H1 (cell line): Measurements from ENCODE around the gene PCIF1. TPM values are rescaled to one million over a fixed set of nuclear protein-coding genes. Genes with fewer than 3 reads are reported as not detected.

Experiments used
- CHD2 ChIP-seq: IDR thresholded peaks from 2 replicates; pipeline ENCODE4 v1.6.1; 2012; ENCODE audit warnings: low read length, improper control_type of control experiment
- EP300 ChIP-seq, 2 experiments: IDR thresholded peaks; 1 replicate in 1 of 2; 2 replicates in 1 of 2; pipeline ENCODE4 v1.6.1; 2011 to 2012; ENCODE audit warnings: low read depth in 2 of 2, low read length in 2 of 2, mild to moderate bottlenecking in 2 of 2, borderline replicate concordance in 1 of 2, inconsistent platforms in 1 of 2, moderate library complexity in 1 of 2
- GABPA ChIP-seq: IDR thresholded peaks from 2 replicates; pipeline ENCODE4 v1.6.1; 2011; ENCODE audit warnings: mild to moderate bottlenecking, low read length, moderate library complexity, borderline replicate concordance; ENCODE audit not compliant: insufficient read depth
- GTF2F1 ChIP-seq: IDR thresholded peaks from 2 replicates; pipeline ENCODE4 v1.6.1; 2012; ENCODE audit warnings: low read depth, low read length, improper control_type of control experiment, borderline replicate concordance
- KDM4A ChIP-seq: IDR thresholded peaks from one replicate; pipeline ENCODE4 v1.7.1; 2012; ENCODE audit warnings: low read depth, mild to moderate bottlenecking, moderate library complexity, low read length, inconsistent platforms; ENCODE audit not compliant: severe bottlenecking
- MAX ChIP-seq: IDR thresholded peaks from 2 replicates; pipeline ENCODE4 v1.6.1; 2012; ENCODE audit warnings: inconsistent platforms
- POU5F1 ChIP-seq: IDR thresholded peaks from 2 replicates; pipeline ENCODE4 v1.6.1; 2011; ENCODE audit warnings: low read depth, mild to moderate bottlenecking, low read length, moderate library complexity
- RAD21 ChIP-seq, 2 experiments: IDR thresholded peaks in 1 of 2; conservative IDR thresholded peaks in 1 of 2; 2 replicates each; pipeline ENCODE4 v1.6.1; 2011; ENCODE audit warnings: low read depth in 2 of 2, low read length in 2 of 2, improper control_type of control experiment in 1 of 2, inconsistent platforms in 1 of 2, mild to moderate bottlenecking in 1 of 2, moderate library complexity in 1 of 2
- RNF2 ChIP-seq: fragments of 200-900, 300-1000 bp; sonication (generic); IDR thresholded peaks from 2 replicates; pipeline ENCODE4 v1.7.1; 2016; ENCODE audit warnings: borderline replicate concordance, low read depth, mild to moderate bottlenecking, antibody characterized with exemption, low read length; ENCODE audit not compliant: poor library complexity, severe bottlenecking; ENCODE audit errors: missing control alignments
- polyA plus RNA-seq, 7 experiments: library from polyadenylated mRNA; depleted of rRNA in 3 of 7; stranded (reverse) in 5 of 7; unstranded in 2 of 7; fragments of >200 nt in 5 of 7; fragments of 200-250 nt in 2 of 7; gene quantifications; 1 replicate in 5 of 7; 2 replicates in 1 of 7; 4 replicates in 1 of 7; pipeline versions ENCODE4 v1.2.1 to v1.2.3, GENCODE V29; 2011 to 2013; ENCODE audit warnings: missing spikeins in 2 of 7, mixed read lengths in 2 of 7
- total RNA-seq: library from RNA; stranded (reverse); fragmentation: NEBNext Ultra II Directional; extraction: Animal tissue kit (Norgen Biotek cat#: 25700); gene quantifications from 2 replicates; pipeline ENCODE4 v1.2.1, GENCODE V29; 2021

The PCIF1 gene
- total and polyA plus RNA-seq, 2 of the 8 experiments (the other 6 are each of a cell fraction or from before 2014, with no cell fraction given), result 30.3 to 30.6 TPM

DNA sequence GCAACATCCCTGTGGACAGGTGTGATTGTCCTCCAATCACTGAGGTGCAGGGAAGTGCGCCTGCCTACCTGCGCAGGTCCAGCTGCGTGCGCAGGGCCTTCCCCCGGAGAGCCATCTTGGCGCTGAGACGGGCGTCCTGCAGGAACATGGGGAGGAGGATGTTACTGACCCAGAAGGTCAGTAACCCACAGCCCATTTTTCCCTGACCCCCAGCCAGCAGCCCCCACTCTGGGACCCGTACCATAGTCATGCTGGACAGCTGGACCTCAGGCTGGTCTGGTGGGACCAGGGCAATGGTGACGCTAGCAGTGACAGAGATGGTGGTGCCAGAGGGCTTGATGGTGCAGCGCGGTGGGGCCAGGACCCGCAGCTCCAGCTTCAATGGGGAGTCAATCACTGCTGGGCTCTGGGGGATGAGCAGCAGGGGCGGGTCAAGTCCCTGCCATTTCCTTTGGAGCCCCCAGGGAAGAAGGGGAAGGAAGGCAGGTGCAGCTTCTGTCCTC lies 32.2 kb upstream of the PCIF1 start (continued):
- TF ChIP-seq GTF2F1 (no peak), RNF2 (no peak), CHD2 (no peak), KDM4A (no peak), GABPA (no peak), POU5F1 (no peak), MAX (no peak), EP300 (IDR thresholded peaks at IDR 0.05; ENCODE audit: borderline replicate concordance in 1 of 2, low read depth in 2 of 2, low read length in 2 of 2) (no peak), RAD21 (IDR thresholded peaks at IDR 0.05 in 1 of 2, conservative IDR thresholded peaks at IDR 0.05 in 1 of 2; ENCODE audit: low read depth in 2 of 2, low read length in 2 of 2) (no peak)
